GM19328 (cell line): ENCODE data around the gene CCL2.

Experiments used
- ATAC-seq: cut with Tn5 transposase; IDR thresholded peaks from one replicate; pipeline ENCODE4 v1.9.1; 2021; ENCODE audit warnings: mild to moderate bottlenecking, moderate library complexity; ENCODE audit not compliant: unreplicated experiment

CCL2 gene

DNA sequence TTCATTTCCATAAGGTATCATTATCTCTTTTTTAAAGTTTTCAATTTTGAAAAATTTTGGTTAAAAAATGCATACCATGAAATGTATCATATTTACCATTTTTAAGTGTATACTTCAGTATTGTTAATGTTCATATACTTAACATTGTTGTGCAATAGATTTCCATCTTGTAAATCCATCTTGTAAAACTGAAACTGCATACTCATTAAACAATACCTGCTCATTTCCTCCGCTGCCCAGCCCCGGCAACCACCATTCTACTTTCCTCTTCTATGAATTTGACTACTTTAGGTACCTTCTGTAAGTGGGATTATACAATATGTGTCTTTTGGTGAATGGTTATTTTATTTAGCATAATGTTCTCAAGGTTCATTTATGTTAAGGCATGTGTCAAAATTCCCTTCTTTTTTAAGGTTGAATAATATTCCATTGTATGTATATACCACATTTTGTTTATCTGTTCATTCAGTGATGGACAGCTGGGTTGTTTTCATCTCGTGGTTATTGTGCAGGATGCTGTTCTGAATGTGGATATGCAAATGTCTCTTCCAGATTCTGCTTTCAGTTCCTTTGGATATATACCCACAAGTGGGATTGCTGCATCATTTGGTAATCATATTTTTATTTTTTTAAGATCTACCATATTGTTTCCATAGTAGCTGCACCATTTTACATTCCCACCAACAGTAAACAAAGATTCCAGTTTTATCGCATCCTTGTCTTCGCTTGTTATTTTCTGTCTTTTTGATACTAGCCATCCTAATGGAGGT is 6.7 kb downstream of the CCL2 start:
- no peak for ATAC-seq

- no peak for ATAC-seq
Observed at GRCh38 chr17:34265711-34266110, 10.6 kb downstream of the CCL2 start.

DNA sequence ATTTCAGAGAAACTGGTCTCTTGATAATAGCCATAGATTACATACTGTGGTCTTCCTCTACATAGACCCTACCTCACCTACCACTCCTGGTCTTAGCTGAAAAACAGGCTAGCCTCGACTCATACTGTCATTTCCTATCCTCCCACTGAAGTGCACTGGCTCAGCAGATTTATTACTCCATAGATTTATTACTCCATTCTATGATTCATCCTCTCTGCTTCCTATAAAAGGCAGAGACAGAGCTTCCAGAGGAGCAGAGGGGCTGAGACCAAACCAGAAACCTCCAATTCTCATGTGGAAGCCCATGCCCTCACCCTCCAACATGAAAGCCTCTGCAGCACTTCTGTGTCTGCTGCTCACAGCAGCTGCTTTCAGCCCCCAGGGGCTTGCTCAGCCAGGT is 14.9 kb downstream of the CCL2 start, which contains the start of gene CCL7:
TSS of gene CCL7 (plus strand) at position 253 of the 400 bp plus-strand sequence. CDS start at position 323, 70 bp downstream.
- ATAC-seq: no peak

DNA sequence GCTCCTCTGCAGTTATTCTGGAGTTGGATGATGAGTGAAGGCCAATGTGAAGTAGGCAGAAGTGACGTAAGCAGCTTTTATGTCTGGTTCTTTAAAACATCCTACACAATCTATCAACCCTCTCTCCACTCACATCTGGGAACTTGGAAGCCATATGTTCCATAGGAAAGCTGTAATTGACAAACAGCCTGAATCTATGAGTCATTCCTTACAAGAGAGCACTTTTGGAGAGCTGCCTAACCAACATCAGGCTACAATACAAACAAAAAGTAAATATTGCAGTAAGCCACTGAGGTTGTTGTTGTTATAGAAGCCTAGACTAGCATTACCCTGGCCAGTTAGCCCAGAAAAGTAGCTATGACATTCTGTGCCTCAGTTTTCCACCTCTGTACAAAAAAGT is 20.8 kb downstream of the CCL2 start:
- no peak for ATAC-seq

DNA sequence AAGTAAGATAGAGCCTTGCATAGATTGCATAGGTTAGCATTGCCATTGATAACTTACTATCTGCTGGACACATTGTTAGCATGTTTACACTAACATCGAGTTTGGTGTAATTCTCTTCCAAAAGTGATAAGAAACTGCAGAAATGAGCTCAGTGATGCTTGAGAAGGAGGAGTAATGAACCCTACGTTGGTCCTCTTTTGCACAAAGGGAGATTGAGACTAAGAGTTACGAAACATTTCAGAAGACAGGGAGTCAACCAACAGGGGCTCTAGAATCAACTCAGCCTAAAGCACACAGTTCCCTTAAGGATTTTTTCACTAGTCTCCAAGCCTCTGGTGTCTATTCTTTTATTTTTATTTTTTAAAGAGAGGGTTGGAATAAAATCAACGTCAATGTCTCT is 21.7 kb downstream of the CCL2 start:
- no peak for ATAC-seq

- no peak for ATAC-seq
Observed at GRCh38 chr17:34283571-34283970, 28.5 kb downstream of the CCL2 start.

- ATAC-seq: no peak
Observed at GRCh38 chr17:34285286-34285792, 30.3 kb downstream of the CCL2 start, which contains the start of gene CCL11. CCL11 (plus strand) TSS chr17:34285742; CDS start chr17:34285809, 67 bp downstream.

DNA sequence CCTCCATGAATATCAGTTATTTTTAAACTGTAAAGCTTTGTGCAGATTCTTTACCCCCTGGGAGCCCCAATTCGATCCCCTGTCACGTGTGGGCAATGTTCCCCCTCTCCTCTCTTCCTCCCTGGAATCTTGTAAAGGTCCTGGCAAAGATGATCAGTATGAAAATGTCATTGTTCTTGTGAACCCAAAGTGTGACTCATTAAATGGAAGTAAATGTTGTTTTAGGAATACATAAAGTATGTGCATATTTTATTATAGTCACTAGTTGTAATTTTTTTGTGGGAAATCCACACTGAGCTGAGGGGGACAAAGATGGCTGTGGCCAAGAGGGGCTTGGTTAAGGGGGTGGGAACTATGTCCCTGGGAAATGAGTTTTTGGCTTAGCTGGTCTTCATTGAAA is 32.8 kb downstream of the CCL2 start:
- ATAC-seq: no peak

- no peak for ATAC-seq
Observed at GRCh38 chr17:34290586-34290985, 35.5 kb downstream of the CCL2 start.

DNA sequence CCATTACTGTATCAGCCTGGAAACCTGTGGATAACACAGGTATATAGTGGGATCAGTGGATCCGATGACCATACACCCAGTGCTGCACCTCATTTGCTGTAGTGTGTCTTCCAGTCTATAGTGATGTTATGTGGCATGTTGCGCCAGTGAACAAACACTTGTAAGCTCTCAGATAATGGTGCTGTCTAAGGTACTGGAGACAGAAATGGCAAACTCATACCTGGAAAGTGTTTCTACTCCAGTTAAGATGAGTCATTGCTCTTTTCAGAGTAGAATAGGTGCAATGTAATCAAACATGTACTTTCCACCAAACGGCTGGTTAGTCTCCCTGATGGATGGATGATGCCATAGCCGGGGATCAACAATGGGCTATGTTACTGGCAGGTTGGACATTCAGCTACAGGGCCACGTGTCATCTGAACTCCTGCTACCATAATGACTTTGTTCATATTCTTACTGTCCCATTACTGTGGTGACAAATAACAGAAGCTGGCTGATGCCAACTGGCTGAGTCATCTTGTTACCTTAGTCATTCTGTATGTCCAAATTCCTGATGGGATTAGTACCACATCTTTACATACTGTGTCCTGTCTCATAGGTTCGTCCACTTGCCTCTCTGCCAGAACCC is 36.8 kb downstream of the CCL2 start:
- no peak for ATAC-seq

GRCh38 chr17:34299027-34299426 is 43.9 kb downstream of the CCL2 start:
- ATAC-seq: no peak

DNA sequence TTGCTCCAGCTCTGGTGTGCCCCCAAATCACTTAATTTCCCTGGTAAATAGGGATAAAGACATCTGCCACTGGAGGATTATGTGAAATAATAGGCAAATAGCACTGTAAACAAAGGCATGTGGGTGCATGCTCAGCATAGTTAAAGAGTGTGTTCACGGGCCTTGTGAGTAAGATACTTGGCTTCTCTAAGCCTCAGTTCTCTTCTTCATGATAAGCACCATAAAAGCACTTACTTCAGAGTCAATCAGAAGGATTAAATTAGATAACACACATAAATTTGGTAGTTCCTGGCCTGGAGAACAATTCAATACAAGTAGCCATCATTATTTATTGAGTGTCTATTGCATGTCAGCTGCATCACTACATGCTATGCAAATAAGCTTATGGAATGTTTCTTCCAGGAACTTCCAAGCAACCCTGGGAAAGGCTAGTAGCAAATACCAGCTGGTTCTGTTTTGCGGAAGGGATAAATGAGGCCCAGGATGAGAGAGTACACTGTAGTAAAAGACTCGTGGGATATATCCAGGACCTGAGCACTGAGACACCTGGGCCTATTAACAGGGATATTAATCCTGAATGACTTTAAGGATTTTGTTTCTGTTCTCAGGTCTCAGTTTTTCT is 45.0 kb downstream of the CCL2 start:
- no peak for ATAC-seq

- ATAC-seq: no peak
Observed at GRCh38 chr17:34300652-34301370, 45.7 kb downstream of the CCL2 start.

DNA sequence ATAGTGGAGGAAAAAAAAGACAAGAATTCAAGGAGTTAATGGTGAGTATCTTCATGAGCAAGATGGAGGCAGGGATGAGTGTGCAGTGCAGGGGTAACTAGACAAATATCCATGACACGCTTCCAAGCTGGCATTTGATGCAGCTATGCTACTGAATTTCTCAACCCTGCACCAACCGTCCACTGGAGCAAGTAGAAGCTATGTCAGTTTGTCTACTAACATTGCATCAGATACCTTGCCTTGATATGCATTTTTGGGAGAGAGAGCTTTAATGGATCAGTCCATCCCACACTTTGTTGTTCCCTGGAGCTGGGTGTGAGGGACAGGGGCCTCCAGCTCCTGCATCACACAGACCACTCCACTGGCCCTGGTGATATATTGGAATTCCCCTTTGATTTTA is 46.9 kb downstream of the CCL2 start:
- ATAC-seq: no peak

DNA sequence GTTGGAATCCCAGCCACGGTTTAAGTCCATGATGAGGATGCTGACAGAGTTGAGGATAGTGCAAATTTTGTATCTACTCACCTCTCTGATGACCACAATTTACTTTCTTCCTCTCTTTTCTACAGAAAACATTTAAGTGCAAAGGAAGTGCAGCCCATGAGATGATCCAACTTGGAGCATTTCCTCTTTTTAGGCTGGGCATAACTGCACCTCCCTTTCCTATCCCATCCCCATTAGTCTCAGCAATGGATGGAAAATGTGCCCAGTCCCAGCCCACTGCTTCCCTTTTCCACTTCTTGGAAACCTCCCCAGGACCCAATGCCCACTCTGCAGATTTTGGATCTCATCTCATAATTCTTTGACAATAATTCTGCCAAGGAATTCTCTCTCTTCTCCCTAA is 47.6 kb downstream of the CCL2 start:
- no peak for ATAC-seq

- no peak for ATAC-seq
Observed at GRCh38 chr17:34303606-34304005, 48.5 kb downstream of the CCL2 start.

- ATAC-seq: no peak
Observed at GRCh38 chr17:34305061-34305460, 50.0 kb downstream of the CCL2 start.

DNA sequence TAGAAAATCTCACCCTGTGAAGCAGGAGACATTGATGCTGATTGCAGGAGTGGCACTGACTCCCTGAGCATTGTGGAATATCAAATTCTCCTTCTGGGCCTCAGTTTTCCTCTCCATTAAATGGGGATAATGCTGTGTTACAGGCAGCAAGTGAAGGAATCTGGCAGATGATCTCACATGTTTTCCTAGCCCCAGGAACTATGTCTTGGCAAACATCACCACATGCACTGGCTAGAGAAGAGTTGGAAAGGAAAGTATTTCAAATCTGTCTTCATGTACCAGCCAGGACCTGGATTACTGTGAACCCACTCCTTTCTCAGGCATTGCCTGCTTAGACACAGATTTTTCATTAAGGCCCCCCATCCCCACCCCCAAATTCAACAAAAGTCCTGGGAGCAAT is 50.5 kb downstream of the CCL2 start:
- no peak for ATAC-seq

GRCh38 chr17:34306466-34306865 is 51.4 kb downstream of the CCL2 start:
- ATAC-seq: no peak
